DND-41 (cell line): ENCODE data around the gene C6.

Source experiments
- CTCF ChIP-seq: IDR thresholded peaks from 2 replicates; pipeline ENCODE4 v1.5.1; 2012; ENCODE audit warnings: borderline replicate concordance, low read length, moderate library complexity, mild to moderate bottlenecking; ENCODE audit not compliant: poor library complexity, severe bottlenecking; ENCODE audit errors: extremely low read depth
- EZH2 ChIP-seq: IDR thresholded peaks from 3 replicates; pipeline ENCODE4 v1.6.1; 2012; ENCODE audit warnings: borderline replicate concordance, low read depth, mild to moderate bottlenecking, moderate library complexity, low read length, inconsistent platforms; ENCODE audit not compliant: severe bottlenecking

GRCh38 chr5:41156739-41157138 lies 56.6 kb downstream of the C6 start:
- TF ChIP-seq CTCF (no peak), EZH2 (no peak)
